ENCODE results near the gene DDTL.
"Not testable (repeated sequence)": the region's sequence is repeated elsewhere in the genome, so short reads cannot be mapped to it uniquely, and the experiment has no call there.

DDTL gene

GRCh38 chr22:23966568-23966967, at the start of gene DDTL:
DDTL (plus strand) TSS chr22:23966888; CDS start chr22:23966915, 27 bp downstream.
- DNase-seq, result not testable (repeated sequence)

DNA sequence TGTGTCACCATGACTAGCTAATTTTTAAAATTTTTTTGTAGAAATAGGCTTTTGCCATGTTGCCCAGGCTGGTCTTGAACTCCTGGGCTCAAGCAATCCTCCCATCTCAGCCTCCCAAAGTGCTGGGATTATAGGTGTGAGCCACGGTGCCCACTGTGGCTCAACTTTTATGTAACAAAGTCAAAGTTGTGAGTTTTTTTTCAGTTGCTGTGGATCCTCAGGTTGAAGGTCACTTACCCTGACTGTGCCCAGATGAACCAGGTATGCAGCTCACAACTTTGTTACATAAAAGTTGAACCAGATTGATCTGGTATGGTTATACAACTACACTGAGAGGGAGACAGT, 46.4 kb upstream of the DDTL start:
- DNase-seq, result not testable (repeated sequence)

DNA sequence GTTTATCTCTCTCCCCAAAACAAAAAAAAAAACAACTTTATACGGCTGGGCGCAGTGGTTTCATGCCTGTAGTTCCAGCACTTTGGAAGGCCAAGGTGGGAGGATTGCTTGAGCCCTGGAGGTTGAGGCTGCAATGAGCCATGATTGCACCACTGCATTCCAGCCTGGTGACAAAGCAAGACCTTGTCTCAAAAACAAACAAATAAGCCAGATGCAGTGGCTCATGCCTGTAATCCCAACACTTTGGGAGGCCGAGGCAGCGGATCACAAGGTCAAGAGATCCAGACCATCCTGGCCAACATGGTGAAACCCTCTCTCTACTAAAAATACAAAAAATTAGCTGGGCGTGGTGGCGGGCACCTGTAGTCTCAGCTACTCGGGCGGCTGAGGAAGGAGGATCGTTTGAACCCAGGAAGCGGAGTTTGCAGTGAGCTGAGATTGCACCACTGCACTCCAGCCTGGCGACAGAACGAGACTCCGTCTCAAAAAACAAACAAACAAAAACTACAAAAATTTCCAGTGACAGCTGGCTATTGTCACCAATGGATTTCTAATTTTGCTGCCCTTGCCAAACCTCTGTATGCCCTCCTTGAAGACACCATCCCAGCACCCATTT, 45.0 kb upstream of the DDTL start:
- DNase-seq, result not testable (repeated sequence)

- DNase-seq, result no peak
These were observed 43.8 kb upstream of the DDTL start for GRCh38 chr22:23922921-23923320.

DNA sequence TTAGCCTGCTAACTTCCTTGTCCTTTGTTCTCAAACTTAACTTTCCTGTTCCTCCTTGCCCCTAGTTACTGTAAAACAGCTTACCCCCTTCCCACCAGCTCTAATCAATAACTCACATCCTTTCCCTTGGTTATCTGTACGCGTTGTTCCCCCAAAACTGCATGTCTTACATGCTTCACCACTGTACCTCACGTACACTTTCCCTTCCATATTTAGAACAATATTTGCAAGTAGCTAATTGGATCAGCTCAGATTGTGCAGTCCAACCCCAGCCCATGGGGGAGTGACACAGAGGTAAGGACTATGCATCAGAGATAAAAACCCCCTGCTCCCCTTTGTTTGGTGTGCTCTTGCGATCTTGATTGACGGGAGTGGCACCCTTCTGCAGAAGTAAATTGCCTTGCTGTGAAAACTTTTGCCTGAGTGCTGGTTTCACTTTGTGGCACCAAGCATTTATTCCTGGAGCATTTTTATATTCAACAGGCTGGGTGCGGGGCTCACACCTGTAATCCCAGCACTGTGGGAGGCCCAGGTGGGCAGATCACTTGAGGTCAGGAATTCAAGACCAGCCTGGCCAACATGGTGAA, 41.6 kb upstream of the DDTL start:
- no peak for DNase-seq

- no peak for DNase-seq
These were observed 40.1 kb upstream of the DDTL start for GRCh38 chr22:23926561-23926960.

GRCh38 chr22:23938328-23939016, 28.2 kb upstream of the DDTL start:
- no peak for DNase-seq

- DNase-seq, result no peak
These were observed 27.7 kb upstream of the DDTL start for GRCh38 chr22:23939017-23939357.

DNA sequence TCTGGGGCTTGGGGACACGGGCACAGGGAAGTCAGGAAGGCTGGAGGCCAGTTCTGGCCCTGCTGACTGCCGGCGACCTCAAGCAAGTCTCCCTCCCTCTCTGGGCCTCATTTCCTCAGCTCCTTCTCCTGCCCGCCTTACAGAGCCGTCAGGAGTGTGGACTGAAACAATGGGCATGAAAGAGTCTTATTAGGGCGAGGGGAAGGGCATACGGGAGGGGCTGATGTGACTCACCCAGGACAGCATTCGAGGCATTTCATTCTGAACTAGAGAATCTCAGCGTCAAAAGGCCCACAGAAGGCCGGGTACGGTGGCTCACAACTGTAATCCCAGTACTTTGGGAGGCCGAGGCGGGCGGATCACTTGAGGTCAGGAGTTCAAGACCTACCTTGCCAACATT, 26.5 kb upstream of the DDTL start:
- not testable (repeated sequence) for DNase-seq

DNA sequence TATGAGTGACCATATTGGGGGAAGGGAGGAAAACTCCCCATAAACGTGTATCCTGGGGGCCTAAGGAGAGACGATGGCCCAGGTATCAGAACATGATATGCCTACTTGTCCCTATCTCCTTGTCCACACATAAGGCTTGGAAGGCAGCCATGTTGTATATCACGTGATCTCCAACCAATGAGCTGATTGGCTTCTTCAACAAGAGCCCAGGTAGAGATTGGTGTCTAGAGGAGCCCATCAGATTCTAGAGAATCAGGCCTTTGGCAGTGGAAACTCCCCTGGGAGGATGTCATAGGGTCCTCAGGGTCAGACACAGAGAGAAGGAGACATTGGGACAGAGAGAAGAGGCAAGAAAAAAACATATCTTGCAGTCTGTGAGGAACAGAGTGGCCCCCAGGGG, 19.3 kb upstream of the DDTL start:
- not testable (repeated sequence) for DNase-seq

DNA sequence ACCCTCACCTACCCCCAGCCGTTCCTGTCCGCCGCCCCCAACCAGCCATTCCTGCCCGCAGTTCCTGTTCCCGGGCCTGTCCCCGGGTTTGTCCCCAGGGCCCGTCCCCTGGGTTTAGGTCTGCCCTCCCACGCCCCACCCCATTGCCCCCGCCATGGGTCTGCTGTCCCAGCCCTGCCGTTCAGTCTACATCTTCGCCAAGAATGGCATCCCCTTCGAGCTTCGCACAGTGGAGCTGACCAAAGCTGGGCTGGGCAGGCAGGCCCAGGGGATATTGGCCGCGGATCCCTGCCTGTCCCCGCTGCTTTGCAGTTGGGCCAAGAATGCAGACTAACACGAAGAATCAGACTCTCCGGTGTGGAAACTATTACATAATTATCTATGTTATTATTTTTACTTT, 16.9 kb upstream of the DDTL start:
- DNase-seq, result not testable (repeated sequence)

- DNase-seq, result not testable (repeated sequence)
These were observed 15.3 kb upstream of the DDTL start for GRCh38 chr22:23951383-23951782.

DNA sequence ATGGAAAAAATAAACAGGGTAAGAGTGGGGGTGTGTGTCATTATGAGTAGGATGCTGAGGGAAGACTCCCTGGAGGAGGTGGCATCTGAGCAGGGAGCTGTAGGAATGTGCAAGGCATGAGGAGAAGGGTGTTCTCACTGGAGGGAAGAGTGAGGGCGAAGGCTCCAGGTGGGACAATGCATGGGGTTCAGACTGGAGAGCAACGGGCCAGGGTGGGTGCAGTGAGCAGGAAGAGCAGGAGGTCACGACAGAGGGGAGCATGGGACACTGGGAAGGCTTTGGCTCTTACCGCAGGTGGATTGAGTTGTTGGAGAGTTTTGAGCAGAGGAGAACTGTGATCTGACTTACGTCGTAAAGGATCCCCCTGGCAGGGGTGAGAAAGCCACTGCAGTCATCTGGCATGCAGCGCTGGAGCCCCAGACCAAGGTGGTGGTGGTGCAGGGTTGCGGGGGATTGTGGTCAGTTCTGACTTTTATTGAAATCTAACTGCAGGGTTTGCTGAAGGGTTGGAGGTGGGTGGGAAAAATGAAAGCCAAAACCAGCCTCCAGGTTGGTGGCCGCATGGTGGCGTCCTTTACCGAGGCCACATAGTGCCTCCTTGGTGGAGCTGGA, 13.8 kb upstream of the DDTL start:
- DNase-seq, result not testable (repeated sequence)

- DNase-seq, result not testable (repeated sequence)
These were observed 13.2 kb upstream of the DDTL start for GRCh38 chr22:23953485-23953884.

DNA sequence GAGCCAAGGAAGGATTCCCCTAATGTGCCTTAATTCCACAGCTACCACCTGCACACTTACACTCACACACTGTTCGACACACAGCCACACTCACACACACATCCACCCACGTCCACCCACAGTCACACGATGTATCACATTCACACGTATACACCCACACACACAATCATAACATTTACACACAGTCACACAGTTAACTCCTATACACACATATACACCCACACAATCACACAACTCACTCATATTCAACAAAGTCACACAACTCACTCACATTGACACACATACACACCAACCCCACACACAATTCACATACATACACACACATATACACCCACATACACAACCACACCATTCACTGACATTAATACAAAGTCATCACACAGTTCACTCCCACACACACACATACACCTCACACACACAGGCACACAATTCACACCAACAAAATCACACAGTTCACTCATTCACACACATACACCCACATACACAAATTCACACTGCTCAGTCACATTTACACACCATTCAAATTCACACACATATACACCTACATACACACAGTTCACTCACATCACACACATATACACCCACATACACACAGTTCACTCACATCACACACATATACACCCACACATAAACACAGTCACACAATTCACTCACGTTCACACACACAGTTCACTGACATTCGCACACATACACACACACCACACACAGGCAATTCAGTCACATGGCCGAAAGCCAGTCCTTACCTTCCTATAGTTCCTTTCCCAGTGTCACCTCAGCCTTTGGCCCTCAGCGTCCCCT, 12.3 kb upstream of the DDTL start:
- not testable (repeated sequence) for DNase-seq

DNA sequence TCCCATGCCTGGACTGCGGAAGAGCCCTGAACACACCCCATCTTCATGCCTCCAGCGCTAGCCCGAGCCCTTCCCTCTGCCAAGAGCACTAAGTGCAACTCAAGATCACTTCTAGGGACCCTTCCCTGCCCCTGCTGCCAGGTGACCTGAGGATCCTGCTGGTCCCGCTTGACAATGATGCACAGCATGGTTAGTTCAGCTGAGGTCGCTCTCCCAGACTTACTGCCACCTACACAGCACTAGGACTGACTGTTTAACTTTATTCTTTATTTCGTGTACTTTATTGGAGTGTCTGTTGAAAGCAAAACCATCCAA, 11.7 kb upstream of the DDTL start:
- not testable (repeated sequence) for DNase-seq

DNA sequence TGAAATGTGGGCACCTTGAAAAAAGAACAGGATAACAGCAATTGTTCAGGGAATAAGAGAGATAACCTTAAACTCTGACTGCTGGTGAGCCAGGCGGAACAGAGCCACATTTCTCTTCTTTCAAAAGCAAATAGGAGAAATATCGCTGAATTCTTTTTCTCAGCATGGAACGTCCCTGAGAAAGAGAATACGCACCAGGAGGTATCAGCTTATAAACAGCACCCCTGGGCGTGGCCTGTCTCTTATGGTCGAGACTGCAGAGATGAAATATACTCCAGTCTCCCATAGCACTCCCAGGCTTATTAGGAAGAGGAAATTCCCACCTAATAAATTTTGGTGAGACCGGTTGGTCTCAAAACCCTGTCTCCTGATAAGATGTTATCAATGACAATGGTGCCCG, 10.8 kb upstream of the DDTL start:
- DNase-seq, result not testable (repeated sequence)

DNA sequence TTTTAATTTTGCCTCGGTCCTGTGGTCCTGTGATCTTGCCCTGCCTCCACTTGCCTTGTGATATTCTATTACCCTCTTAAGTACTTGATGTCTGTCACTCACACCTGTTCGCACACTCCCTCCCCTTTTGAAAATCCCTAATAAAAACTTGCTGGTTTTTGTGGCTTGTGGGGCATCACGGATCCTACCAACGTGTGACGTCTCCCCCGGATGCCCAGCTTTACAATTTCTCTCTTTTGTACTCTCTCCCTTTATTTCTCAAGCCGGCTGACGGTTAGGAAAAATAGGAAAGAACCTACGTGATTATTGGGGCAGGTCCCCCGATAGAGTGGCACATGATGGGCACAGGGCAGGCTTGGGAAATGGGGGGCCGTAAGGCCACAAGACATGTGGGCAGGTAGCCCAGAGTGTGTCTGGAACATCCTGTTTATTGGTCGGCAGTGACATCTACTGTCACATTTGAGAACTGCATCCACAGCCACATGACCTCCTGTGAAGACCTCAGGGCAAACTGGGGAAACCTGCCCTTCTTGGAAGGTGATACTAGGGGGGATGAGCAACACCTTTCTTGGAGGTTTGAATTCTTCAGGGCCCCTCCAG, 10.3 kb upstream of the DDTL start:
- DNase-seq, result peak; percentile 38

DNA sequence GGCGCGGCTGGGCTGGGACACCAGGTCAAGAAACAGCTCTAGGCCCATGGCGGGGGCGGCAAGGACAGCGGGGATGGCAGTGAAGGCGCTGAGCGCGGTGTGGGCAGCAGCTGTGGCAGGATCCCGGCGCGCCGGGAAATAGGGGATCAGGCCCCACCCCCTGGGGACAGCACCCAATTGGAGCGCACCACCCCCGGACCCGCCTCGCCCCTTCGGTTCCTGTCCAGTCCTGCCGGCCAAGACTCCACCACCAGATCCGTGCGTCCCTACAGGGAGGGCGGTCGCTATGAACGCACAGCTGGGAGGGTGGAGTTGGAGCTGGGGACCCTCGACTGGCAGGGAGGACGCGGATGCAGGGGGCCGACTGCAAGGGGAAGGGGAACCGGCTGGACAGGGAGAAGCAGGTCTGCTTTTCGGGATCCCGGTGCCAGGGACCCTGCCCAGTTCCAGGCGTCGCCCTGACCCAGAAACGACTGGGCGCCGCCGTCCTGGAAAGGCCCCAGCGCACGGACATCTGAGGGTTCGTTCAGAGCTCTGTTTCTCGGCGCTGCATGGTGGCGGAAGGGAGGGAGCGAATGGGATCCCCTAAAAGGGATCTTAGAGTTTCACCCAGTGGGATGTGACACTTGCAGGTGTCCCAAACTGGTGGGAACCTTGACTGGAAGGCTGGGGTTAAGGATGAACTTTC, 5.5 kb upstream of the DDTL start, which contains the start of gene GSTT2B:
Gene GSTT2B (minus strand): TSS at position 112 of the 688 bp plus-strand sequence. CDS start 64 bp downstream, at position 48.
- not testable (repeated sequence) for DNase-seq

DNA sequence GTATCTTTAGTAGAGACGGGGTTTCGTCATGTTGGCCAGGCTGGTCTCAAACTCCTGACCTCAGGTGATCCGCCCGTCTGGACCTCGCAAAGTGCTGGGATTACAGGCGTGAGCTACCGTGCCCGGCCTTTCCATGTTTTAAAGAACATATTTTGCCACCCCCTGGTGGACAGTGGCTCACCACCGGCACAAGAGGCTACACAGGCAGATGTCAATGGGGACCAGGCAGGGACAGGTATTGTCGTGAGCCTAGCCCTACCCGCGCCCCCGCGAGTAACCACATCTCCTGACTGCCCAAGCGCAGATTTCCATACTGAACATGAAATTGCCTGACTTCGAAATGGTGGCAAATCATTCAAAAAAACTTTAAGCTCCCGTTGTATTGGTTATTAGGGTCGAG, 594 bp upstream of the DDTL start:
- not testable (repeated sequence) for DNase-seq

- no peak for DNase-seq
These were observed 2.4 kb downstream of the DDTL start for GRCh38 chr22:23969071-23969470.

DNA sequence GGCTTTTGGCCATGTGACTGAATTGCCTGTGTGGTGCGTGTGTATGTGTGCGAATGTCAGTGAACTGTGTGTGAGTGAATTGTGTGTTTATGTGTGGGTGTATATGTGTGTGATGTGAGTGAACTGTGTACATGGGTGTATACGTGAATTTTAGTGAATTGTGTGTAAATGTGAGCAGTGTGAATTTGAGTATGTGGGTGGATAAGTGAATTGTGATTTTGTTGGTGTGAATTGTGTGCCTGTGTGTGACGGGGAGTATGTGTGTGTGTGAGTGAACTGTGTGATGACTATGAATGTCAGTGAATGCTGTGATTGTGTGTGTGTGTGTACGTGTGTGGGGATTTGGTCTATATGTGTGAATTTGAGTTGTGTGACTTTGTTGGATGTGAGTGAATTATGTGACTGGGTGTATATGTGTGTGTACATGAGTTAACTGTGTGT, 3.5 kb downstream of the DDTL start:
- DNase-seq, result no peak

Measured in kidney glomerular epithelial cell (primary cell).